ENCODE measurements around the gene MAP3K2.

MAP3K2 gene

GRCh38 chr2:127405255-127405610, 17.5 kb upstream of the MAP3K2 start:
- DNase-seq = no peak

GRCh38 chr2:127404466-127405254, 16.9 kb upstream of the MAP3K2 start:
- DNase-seq = no peak

- DNase-seq = no peak
These were observed 15.7 kb upstream of the MAP3K2 start for GRCh38 chr2:127403460-127403859.

- no peak for DNase-seq
These were observed 14.3 kb upstream of the MAP3K2 start for GRCh38 chr2:127401757-127402695.

- peak; percentile 49 for DNase-seq
These were observed 13.4 kb upstream of the MAP3K2 start for GRCh38 chr2:127400897-127401756.

- no peak for DNase-seq
These were observed 12.7 kb upstream of the MAP3K2 start for GRCh38 chr2:127400533-127400896.

- DNase-seq = peak; percentile 88
These were observed 10.4 kb upstream of the MAP3K2 start for GRCh38 chr2:127398239-127398590.

- DNase-seq = no peak
These were observed 9.9 kb upstream of the MAP3K2 start for GRCh38 chr2:127397568-127398238.

- no peak for DNase-seq
These were observed 6.7 kb upstream of the MAP3K2 start for GRCh38 chr2:127394492-127394891.

GRCh38 chr2:127392828-127393578, 5.2 kb upstream of the MAP3K2 start:
- peak; percentile 18 for DNase-seq

GRCh38 chr2:127392133-127392827, 4.5 kb upstream of the MAP3K2 start:
- peak; percentile 14 for DNase-seq

GRCh38 chr2:127389778-127390435, 2.1 kb upstream of the MAP3K2 start:
- no peak for DNase-seq

- DNase-seq = no peak
These were observed 819 bp upstream of the MAP3K2 start for GRCh38 chr2:127388423-127389164.

GRCh38 chr2:127386764-127387654, 766 bp downstream of the MAP3K2 start:
- peak; percentile 94 for DNase-seq

- no peak for DNase-seq
These were observed 1.5 kb downstream of the MAP3K2 start for GRCh38 chr2:127386246-127386645.

GRCh38 chr2:127384529-127384928, 3.2 kb downstream of the MAP3K2 start:
- DNase-seq = no peak

- no peak for DNase-seq
These were observed 4.9 kb downstream of the MAP3K2 start for GRCh38 chr2:127382831-127383230.

- DNase-seq = no peak
These were observed 6.0 kb downstream of the MAP3K2 start for GRCh38 chr2:127381762-127382161.
